GM21619 (cell line): ENCODE measurements around the gene ILKAP.

Experiments used
- ATAC-seq: cut with Tn5 transposase; IDR thresholded peaks from one replicate; pipeline ENCODE4 v1.9.1; 2021; ENCODE audit not compliant: unreplicated experiment

ILKAP gene

DNA sequence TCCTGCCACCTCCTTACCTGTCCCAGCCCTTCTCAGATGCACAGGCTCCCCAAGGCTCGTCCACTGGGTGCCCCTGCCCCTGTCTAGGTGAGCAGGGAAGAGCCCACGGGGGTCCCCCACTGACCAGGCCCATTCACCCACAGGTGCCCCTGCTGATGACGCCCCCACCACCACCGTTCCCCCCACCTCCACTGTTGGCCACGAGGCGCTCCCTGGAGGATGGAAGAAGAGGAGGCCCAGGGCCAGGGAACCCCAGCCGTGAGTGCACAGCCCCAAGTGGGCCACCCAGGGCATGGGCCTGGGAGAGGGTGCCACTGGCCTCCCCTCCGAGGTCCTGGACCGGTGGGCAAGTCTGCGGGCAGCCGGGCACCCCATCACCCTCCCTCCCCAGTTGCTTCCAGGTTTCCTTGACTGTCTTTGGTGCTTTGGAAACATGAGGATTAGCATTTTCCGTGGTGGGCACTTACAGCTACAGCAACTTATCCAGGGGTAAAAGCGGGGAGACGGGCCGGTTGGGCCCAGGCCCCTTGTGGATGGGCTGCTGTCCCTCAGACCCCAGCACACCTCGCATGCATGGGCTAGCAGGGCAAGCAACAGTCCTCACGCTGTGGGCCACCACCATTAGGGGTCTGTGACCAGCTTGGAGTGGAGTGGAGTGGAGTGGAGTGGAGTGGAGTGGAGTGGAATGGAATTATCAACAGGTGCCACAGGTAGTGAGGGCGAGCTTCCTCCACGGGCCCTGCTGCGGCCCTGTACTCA lies 78.2 kb downstream of the ILKAP start:
- ATAC-seq, result no peak

DNA sequence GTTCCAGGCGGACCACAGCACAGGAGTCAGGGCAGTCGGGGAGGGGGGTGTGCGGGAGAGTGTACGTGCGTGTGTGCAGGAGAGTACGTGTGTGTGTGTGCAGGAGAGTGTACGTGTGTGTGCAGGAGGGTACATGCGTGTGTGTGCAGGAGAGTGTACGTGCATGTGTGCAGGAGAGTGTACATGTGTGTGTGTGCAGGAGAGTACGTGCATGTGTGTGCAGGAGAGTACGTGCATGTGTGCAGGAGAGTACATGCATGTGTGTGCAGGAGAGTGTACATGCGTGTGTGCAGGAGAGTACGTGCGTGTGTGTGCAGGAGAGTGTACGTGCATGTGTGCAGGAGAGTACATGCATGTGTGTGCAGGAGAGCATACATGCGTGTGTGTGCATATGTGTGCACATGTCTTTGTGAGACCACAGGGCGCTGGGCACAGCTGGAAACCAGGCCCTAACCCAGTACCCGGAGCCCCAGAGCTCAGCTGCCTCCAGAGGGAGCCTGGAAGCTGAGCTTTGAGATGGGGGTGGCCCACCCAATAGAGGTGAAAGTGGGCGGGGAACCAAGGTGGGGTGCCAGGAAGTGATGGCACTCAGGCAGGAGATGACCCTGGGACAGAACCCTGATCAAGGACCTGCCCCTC lies 78.9 kb downstream of the ILKAP start:
- no peak for ATAC-seq

DNA sequence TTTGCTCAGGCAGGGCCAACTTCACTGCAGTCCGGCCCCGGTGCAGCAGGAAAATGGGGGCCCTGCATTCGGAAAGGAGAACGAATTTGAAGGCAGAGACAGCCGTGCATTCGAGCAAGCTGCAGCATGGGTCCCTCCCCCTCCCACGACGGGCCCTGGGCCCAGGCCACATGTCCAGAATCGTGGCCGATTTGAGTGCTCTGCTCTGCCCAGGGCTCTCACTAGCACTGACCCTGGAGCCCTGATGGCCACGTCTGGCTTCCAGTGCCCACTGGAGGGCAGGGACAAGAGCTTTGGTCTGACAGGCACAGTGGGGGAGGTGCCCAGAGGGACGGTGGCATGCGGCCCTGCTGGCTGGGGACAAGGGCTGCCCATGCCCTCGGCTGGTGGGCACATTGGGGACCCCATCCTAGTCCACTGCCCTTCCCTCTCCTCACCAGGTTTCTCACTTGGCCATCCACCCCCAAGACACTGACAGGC lies 79.5 kb downstream of the ILKAP start:
- ATAC-seq, result no peak

DNA sequence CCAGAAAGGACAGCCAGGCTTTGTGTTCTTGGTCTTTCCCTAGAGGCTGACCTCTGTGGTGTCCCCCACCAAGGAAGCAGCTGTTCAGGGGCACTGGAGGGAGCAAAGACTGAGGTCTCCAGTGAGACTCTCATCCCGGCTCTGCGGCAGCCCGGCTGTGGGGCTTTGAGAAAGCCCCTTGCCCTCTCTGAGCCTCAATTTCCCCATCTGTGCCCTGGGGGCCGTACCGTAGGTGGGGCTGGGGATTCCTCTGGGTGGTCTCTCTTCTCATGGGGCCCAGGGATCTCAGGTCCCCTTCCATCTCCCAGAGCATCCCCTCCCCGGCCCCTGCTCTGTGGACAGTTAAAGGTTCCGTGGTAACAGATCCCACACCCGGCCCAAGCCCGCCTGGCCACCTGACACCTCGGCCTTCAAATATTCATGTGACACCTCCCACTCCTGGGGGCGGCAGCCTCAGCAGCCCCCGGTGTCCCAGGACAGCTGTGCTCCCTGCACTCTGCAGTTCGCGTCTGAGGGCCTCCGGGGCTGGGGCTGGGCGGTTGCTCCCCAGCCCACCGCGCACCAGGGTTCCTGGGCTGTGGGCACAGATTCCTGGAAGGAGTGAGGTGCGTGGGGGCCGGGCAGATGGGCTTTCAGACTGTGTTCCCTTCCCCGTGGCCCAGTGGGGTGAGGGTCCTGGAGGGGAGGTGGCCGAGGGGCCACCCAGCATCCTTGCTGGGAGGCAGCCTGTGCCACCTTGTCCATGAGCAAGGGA lies 80.1 kb downstream of the ILKAP start:
- no peak for ATAC-seq

DNA sequence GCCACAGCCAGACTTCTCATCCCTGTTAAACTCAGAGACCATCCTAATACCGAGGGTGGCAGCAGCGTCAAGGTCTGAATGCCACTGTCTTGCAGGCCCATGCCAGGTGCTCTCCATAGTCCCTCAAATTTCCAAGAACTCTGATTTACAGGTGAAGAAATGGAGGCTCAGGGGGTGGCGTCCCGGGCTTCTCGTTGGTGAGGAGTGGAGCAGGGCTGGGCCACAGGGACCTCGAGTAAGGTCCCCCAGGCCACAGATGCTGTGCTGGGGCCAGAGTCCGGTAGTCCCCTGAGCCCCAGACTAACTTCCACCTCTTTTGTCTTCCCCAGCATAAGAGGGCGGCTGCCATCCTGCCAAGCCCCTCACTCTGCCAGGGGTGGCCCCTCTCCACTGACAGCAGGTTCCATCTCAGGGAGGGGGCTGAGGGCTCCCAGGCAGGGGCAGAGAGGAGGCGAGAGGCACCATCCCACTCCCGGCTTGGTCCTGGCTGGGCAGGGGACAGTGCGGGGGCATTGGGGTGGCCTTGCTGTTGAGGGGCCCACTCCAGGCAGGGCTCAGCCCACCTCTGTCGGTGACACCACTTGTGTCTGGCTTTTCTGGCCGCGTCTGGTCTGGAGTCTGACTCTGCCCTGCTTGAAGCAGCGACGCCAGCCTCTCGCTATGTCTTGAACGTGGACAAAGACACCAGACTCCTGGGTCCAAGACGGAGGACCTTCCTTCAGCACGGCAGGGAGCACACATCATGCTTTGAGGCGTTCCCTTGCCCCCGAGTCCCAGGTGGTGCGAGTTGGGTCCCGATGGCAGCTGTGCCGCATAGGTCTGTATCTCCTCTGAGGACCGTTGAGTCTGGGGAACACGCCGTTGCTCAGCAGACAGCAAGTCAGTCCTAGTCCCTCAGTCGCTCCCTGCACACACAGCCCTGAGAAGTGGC lies 80.9 kb downstream of the ILKAP start:
- no peak for ATAC-seq

DNA sequence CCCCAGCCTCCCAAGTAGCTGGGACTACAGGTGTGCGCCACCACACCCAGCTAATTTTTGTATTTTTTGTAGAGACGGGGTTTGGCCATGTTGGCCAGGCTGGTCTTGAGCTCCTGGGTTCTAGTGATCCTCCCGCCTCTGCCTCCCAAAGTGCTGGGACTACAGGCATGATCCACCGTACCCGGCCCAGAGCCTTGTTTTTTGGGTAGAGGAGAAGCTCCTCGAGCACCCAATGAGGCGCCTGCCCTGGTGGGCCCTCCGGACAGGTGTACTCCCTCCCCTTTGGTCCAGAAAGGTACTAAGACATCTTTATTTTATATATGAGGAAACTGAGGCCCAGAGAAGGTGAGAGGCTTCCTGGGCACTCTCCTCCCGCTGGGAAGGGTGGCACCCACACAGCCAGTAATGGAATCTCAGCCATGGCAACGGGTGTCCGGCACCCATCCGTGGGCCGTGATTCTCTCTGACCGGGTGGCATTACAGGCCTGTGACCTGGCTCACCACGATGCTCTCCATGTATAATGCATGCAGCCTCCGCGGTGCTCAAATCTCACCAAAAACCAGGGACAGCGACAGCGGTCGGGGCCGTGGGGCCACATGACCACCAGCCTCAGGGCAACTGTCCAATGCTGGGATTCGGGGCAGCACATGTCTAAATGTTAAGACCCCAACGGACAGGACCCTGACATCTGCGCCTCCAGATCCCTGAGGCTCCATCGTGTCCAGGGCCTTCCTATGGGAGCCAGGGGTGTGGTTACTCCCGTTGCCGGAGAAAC lies 81.8 kb downstream of the ILKAP start:
- no peak for ATAC-seq

DNA sequence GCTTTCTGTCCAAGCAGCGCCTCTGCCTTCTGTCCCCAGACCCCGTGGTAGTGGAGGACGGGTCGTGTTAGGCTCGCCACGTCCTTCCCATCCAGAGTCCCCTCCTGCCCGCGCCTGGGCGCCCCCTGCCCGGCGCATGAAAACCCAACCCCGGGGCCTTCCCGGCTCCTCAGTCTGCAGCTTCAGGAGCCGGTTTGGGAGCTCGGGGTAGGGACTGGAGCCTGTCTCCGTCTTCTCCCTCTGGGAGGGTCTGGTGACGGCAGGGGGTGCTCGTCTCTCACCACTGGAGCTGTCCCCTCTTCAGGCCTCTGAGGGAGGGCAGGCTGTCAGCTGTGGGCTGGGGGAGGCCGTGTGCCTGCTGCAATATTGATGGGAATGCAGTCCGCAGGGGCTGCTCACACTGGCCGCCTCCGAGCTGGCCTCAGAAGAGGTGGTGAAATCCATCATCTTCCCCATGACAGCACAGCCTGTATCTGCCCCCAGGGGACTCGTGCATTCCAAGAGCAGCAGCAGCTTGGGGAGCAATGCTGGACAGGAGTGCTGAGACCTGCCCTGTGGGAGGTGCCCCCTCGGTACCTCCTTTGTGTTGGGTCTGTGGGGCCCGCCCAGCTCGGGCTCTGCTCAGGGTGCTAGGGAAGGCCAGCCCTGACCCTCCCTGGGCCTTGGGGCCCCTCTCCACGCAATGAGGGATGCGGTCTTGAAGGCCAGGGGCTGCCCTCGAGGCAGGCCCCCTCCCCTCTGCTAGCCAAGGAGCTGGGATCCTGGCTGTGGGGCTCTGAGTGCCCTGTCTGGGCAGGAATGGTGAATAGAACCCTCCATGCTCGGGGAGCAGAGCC lies 82.8 kb downstream of the ILKAP start:
- no peak for ATAC-seq
